B cell (primary cell): ENCODE data around the gene ZBTB34. TPM values are rescaled to one million over a fixed set of nuclear protein-coding genes. Genes with fewer than 3 reads are reported as not detected.

Experiments used
- ATAC-seq: fragments of 200-7000 bp; cut with Tn5 transposase; one replicate; pipeline ENCODE4 v1.10.0; 2021; ENCODE audit warnings: low read depth, mild to moderate bottlenecking, moderate number of reproducible peaks, moderate library complexity
- CTCF ChIA-PET: fragments of 350-600 bp; sonication (Branson Sonifier 250); formaldehyde crosslinking; loops from one replicate; lab custom pipeline; 2021; ENCODE audit warnings: antibody characterized with exemption, inconsistent platforms; lab: Charles Lee
- POLR2A ChIA-PET: fragments of 350-600 bp; sonication (Branson Sonifier 250); formaldehyde crosslinking; loops from one replicate; lab custom pipeline; 2021; ENCODE audit warnings: antibody characterized with exemption; lab: Charles Lee
- DNase-seq: peaks from one replicate; pipeline ENCODE4 v3.0.0; 2013
- H2AFZ ChIP-seq: 2 replicates; pipeline ENCODE4 v1.6.1; 2012; ENCODE audit warnings: mild to moderate bottlenecking, low read depth, low read length; ENCODE audit not compliant: insufficient read depth, poor library complexity, severe bottlenecking
- H3K27ac ChIP-seq, 2 donors: 1 replicate in 1 of 2; 2 replicates in 1 of 2; pipeline ENCODE4 v1.5.1; 2012 to 2013; ENCODE audit warnings: low read length in 2 of 2, mild to moderate bottlenecking in 2 of 2, moderate library complexity in 1 of 2
- H3K27me3 ChIP-seq, 4 experiments: fragments of 200-600 bp in 1 of 4; sonication (generic) in 1 of 4; replicated peaks in 1 of 4; 1 replicate in 2 of 4; 2 replicates in 2 of 4; pipeline versions ENCODE4 v1.6.1 to v1.7.0; 2013 to 2016; ENCODE audit warnings: low read length in 3 of 4, mild to moderate bottlenecking in 2 of 4, mixed read lengths in 1 of 4, moderate library complexity in 1 of 4; ENCODE audit not compliant: insufficient read depth in 4 of 4, control insufficient read depth in 3 of 4; ENCODE audit errors: control extremely low read depth in 1 of 4
- H3K36me3 ChIP-seq, 2 experiments: replicated peaks in 1 of 2; 1 replicate in 1 of 2; 2 replicates in 1 of 2; pipeline versions ENCODE4 v1.6.1 to v1.7.1; 2013; ENCODE audit warnings: low read length in 1 of 2; ENCODE audit not compliant: insufficient read depth in 2 of 2, control insufficient read depth in 1 of 2; ENCODE audit errors: control extremely low read depth in 1 of 2, extremely low read depth in 1 of 2
- H3K4me1 ChIP-seq, 2 donors: fragments of 200-600 bp in 1 of 2; sonication (generic) in 1 of 2; 1 replicate in 1 of 2; 2 replicates in 1 of 2; pipeline versions ENCODE4 v1.5.1 to v1.6.1; 2013 to 2017; ENCODE audit warnings: low read length in 2 of 2; ENCODE audit not compliant: control insufficient read depth in 2 of 2, insufficient read depth in 2 of 2
- H3K4me2 ChIP-seq: replicated peaks from 2 replicates; pipeline ENCODE3; 2012; ENCODE audit warnings: mild to moderate bottlenecking, low read depth, low read length; ENCODE audit not compliant: poor library complexity, severe bottlenecking
- H3K4me3 ChIP-seq, 5 experiments: fragments of 200-600 bp in 1 of 5; sonication (generic) in 1 of 5; 1 replicate in 3 of 5; 2 replicates in 2 of 5; pipeline versions ENCODE4 v1.5.1 to v1.7.0; 2011 to 2016; ENCODE audit warnings: low read length in 4 of 5, mild to moderate bottlenecking in 4 of 5, low read depth in 2 of 5, control low read depth in 1 of 5, moderate library complexity in 1 of 5; ENCODE audit not compliant: insufficient read depth in 1 of 5; ENCODE audit errors: control extremely low read depth in 1 of 5, extremely low read depth in 1 of 5
- H3K79me2 ChIP-seq: fragments of 200-600 bp; sonication (generic); one replicate; pipeline ENCODE4 v1.6.0; 2016; ENCODE audit warnings: low read length; ENCODE audit not compliant: control insufficient read depth, insufficient read depth
- H3K9ac ChIP-seq: fragments of 200-600 bp; sonication (generic); 2 replicates; pipeline ENCODE4 v1.6.1; 2017; ENCODE audit warnings: mild to moderate bottlenecking, low read length, moderate library complexity
- H3K9me3 ChIP-seq, 3 donors: one replicate each; pipeline versions ENCODE4 v1.6.1 to v1.7.1; 2013; ENCODE audit warnings: low read length in 2 of 3; ENCODE audit not compliant: control insufficient read depth in 2 of 3, insufficient read depth in 1 of 3; ENCODE audit errors: control extremely low read depth in 1 of 3
- H4K20me1 ChIP-seq: 2 replicates; pipeline ENCODE4 v1.6.0; 2012; ENCODE audit warnings: mild to moderate bottlenecking, low read length; ENCODE audit not compliant: insufficient read depth, control insufficient read depth, poor library complexity, severe bottlenecking
- H3K27ac Mint-ChIP-seq: one replicate; pipeline ENCODE4 v1.8.0; 2021; ENCODE audit warnings: mixed read lengths
- H3K27me3 Mint-ChIP-seq: one replicate; pipeline ENCODE4 v1.8.0; 2021; ENCODE audit warnings: mixed read lengths
- H3K4me1 Mint-ChIP-seq: one replicate; pipeline ENCODE4 v1.8.0; 2021; ENCODE audit warnings: mixed read lengths
- H3K4me3 Mint-ChIP-seq: one replicate; pipeline ENCODE4 v1.8.0; 2021; ENCODE audit warnings: mixed read lengths
- H3K9me3 Mint-ChIP-seq: one replicate; pipeline ENCODE4 v1.8.0; 2022; ENCODE audit warnings: mixed read lengths; ENCODE audit not compliant: insufficient read depth
- CTCF ChIP-seq: fragments of 200-600 bp; IDR thresholded peaks from one replicate; pipeline ENCODE4 v1.8.0; 2022; ENCODE audit warnings: antibody characterized with exemption, mild to moderate bottlenecking
- EZH2 ChIP-seq: IDR thresholded peaks from 2 replicates; pipeline ENCODE4 v1.6.1; 2012; ENCODE audit warnings: borderline replicate concordance, low read depth, mild to moderate bottlenecking, moderate library complexity, low read length; ENCODE audit not compliant: insufficient read depth, poor library complexity, severe bottlenecking
- WGBS: methylation state at CpG from one replicate; pipeline ENCODE4 v1.1.5; 2013; ENCODE audit warnings: missing lambda C conversion rate; ENCODE audit not compliant: insufficient coverage; 5-methylcytosine and 5-hydroxymethylcytosine counted together
- intact Hi-C: fragments of 100-400 bp; cut with micrococcal nuclease; formaldehyde crosslinking; loops from one replicate; pipeline ENCODE4 v1.10.0; 2022
- polyA plus RNA-seq: library from polyadenylated mRNA; depleted of rRNA; stranded (reverse); fragments of >200 nt; gene quantifications from 2 replicates; pipeline ENCODE4 v1.2.3, GENCODE V29; 2012
- total RNA-seq, 2 donors: library from RNA; stranded (reverse); fragments of 120-200 nt in 1 of 2; gene quantifications; 1 replicate in 1 of 2; 2 replicates in 1 of 2; pipeline versions ENCODE4 v1.2.3 to v1.2.4, GENCODE V29; 2013 to 2022

The ZBTB34 gene
- total and polyA plus RNA-seq, 2 donors (not counting 1 experiment from before 2014, with no cell fraction given) = 3.8 to 12.1 TPM

GRCh38 chr9:126904586-126904985 is 44.1 kb downstream of the ZBTB34 start:
- Mint-ChIP-seq H3K4me3 (no peak overlapping the region), H3K27ac (no peak overlapping the region), H3K9me3 (peaks cover 4% of the 10 kb centered on the region), H3K27me3 (peaks cover 29% of the 10 kb centered on the region), H3K4me1 (no peaks in the 10 kb centered on the region)
- Histone ChIP-seq H3K27ac (no peak overlapping the region), H4K20me1 (no peaks in the 10 kb centered on the region), H3K9me3 (peaks cover 3 to 12% (median 7%) of the 10 kb centered on the region in 3 donors), H3K36me3 (no peaks in the 10 kb centered on the region), H3K9ac (no peak overlapping the region), H3K27me3 (peaks cover 0 to 7% (median 0%) of the 10 kb centered on the region in 4 experiments), H3K79me2 (no peaks in the 10 kb centered on the region), H3K4me2 (no peak overlapping the region), H2AFZ (no peak overlapping the region), H3K4me3 (no peak overlapping the region), H3K4me1 (no peaks in the 10 kb centered on the region)
- CTCF ChIA-PET = no interaction called here
- no peak for ATAC-seq
- WGBS = 94% methylated on average over 3 of the region's 3 CpGs
- intact Hi-C loops = no loop called here
- POLR2A ChIA-PET = no interaction called here
- DNase-seq = no peak
- TF ChIP-seq EZH2 (no peak), CTCF (no peak)

GRCh38 chr9:126906091-126906490 is 45.7 kb downstream of the ZBTB34 start:
- intact Hi-C loops = no loop called here
- ATAC-seq (no peak), DNase-seq (no peak)
- POLR2A ChIA-PET = no interaction called here
- no peak overlapping the region for H3K4me3 Mint-ChIP-seq
- H3K79me2 ChIP-seq = no peaks in the 10 kb centered on the region
- H3K9me3 ChIP-seq = peaks cover 0 to 10% (median 3%) of the 10 kb centered on the region in 3 donors
- WGBS = 89% methylated on average over 5 of the region's 6 CpGs
- no peaks in the 10 kb centered on the region for H3K4me1 ChIP-seq
- H3K4me3 ChIP-seq = no peak overlapping the region
- H3K9me3 Mint-ChIP-seq = peaks cover 3% of the 10 kb centered on the region
- H3K9ac ChIP-seq = no peak overlapping the region
- no peak overlapping the region for H3K4me2 ChIP-seq
- peaks cover 34% of the 10 kb centered on the region for H3K27me3 Mint-ChIP-seq
- TF ChIP-seq EZH2 (no peak), CTCF (no peak)
- H3K27ac ChIP-seq = no peak overlapping the region
- H3K4me1 Mint-ChIP-seq = no peaks in the 10 kb centered on the region
- H3K27ac Mint-ChIP-seq = no peak overlapping the region
- H2AFZ ChIP-seq = no peak overlapping the region
- CTCF ChIA-PET = no interaction called here
- peaks cover 0 to 9% (median 0%) of the 10 kb centered on the region in 4 experiments for H3K27me3 ChIP-seq
- no peaks in the 10 kb centered on the region for H4K20me1 ChIP-seq
- no peaks in the 10 kb centered on the region for H3K36me3 ChIP-seq
